Measurements from ENCODE around the gene MAN2A2. TPM values are rescaled to one million over a fixed set of nuclear protein-coding genes. Genes with fewer than 3 reads are reported as not detected.

Gene MAN2A2
- total and polyA plus RNA-seq, 9 of the 15 experiments (the other 6 are each of a cell fraction or from before 2014, with no cell fraction given), result 7.3 to 151 (median 43.4) TPM

DNA sequence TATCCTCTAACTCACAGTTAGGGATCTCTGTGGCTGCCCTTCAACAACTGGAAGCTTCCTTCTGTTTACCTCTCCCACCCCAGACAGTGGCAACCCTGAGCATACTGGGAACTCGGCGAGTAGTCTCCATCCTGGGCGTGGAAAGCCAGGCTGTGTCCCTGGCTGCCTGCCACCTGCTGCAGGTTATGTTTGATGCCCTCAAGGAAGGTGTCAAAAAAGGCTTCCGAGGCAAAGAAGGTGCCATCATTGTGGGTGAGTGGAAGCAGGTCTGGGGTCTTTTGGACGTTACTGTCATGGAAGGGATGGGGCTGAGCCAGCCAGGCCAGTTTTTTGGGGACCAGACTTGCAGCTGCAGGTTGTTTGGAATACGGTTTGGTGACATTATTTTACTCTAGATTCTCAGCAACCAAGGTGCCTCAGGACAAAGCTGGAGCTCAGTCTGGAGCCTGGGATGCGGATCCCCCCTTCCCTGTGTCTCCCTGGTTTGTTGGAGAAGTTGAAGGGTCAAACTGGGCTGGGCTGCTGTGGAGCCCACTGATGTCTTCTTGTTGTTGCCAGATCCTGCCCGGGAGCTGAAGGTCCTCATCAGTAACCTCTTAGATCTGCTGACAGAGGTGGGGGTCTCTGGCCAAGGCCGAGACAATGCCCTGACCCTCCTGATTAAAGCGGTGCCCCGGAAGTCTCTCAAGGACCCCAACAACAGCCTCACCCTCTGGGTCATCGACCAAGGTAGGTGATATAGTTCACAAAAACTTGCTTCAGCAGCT lies 39.4 kb downstream of the MAN2A2 start:
- Histone ChIP-seq H4K20me1 (replicated peaks; ENCODE audit: control insufficient read depth, insufficient read depth, low read length) (0 out of 2 replicates have a peak, but pooled peaks cover 5% of the 10 kb centered on the region), H3K9ac (ENCODE audit: insufficient read depth in 1 of 2, low read depth in 2 of 2, low read length in 2 of 2) (peak overlapping the region in 1 of 2 experiments; percentile 41; a peak in 1 of 4 replicates), H3K27me3 (ENCODE audit: control insufficient read depth in 2 of 2, insufficient read depth in 2 of 2, low read length in 2 of 2) (no peaks in the 10 kb centered on the region), H3K36me3 (ENCODE audit: control insufficient read depth, insufficient read depth, low read length) (peaks cover 84% of the 10 kb centered on the region; the same call in 2 of the 3 replicates), H3K4me2 (ENCODE audit: insufficient read depth, low read length) (no peak overlapping the region), H3K79me2 (ENCODE audit: control insufficient read depth, insufficient read depth, low read length) (peaks cover 2% of the 10 kb centered on the region; the same call in 1 of the 3 replicates), H2AFZ (ENCODE audit: low read depth, low read length) (no peak overlapping the region), H3K4me1 (replicated peaks in 1 of 2; ENCODE audit: control insufficient read depth in 2 of 2, insufficient read depth in 2 of 2, low read length in 2 of 2) (peaks cover 1 to 13% of the 10 kb centered on the region in 2 experiments; a peak in 4 of 5 replicates), H3K9me3 (replicated peaks; ENCODE audit: control insufficient read depth, insufficient read depth, low read depth, low read length) (no peaks in the 10 kb centered on the region), H3K9me1 (ENCODE audit: control insufficient read depth, insufficient read depth, low read length) (no peaks in the 10 kb centered on the region), H3K27ac (ENCODE audit: extremely low read depth, low read depth, low read length) (no peak overlapping the region), H3K4me3 (no peak overlapping the region)
- 92% methylated on average over 12 of the region's 12 CpGs for WGBS (ENCODE audit: insufficient coverage, low coverage, missing lambda C conversion rate)
- ChIA-PET POLR2A (interaction anchor here (0.6 to 2.3 kb wide), 4 partner anchors 11 to 164 kb away, joined by 3 to 9 read pairs (median 4); partner anchors contain the start of gene RCCD1), CTCF (ENCODE audit: low intra/inter-chr PET ratio) (no interaction called here)
- FAIRE-seq, result no peak
- TF ChIP-seq SLC30A9 (CRISPR knock-in tag; IDR thresholded peaks at IDR 0.05) (no peak), HOMEZ (CRISPR knock-in tag; IDR thresholded peaks at IDR 0.05) (no peak), ZHX1 (conservative IDR thresholded peaks at IDR 0.05; ENCODE audit: low read length) (no peak), ZNF316 (IDR thresholded peaks at IDR 0.05) (no peak), ARID2 (IDR thresholded peaks at IDR 0.05) (no peak), NR1H2 (CRISPR knock-in tag; IDR thresholded peaks at IDR 0.05) (no peak), TCFL5 (CRISPR knock-in tag; conservative IDR thresholded peaks at IDR 0.05) (no peak)
- TF ChIP-seq, protein P1, sequence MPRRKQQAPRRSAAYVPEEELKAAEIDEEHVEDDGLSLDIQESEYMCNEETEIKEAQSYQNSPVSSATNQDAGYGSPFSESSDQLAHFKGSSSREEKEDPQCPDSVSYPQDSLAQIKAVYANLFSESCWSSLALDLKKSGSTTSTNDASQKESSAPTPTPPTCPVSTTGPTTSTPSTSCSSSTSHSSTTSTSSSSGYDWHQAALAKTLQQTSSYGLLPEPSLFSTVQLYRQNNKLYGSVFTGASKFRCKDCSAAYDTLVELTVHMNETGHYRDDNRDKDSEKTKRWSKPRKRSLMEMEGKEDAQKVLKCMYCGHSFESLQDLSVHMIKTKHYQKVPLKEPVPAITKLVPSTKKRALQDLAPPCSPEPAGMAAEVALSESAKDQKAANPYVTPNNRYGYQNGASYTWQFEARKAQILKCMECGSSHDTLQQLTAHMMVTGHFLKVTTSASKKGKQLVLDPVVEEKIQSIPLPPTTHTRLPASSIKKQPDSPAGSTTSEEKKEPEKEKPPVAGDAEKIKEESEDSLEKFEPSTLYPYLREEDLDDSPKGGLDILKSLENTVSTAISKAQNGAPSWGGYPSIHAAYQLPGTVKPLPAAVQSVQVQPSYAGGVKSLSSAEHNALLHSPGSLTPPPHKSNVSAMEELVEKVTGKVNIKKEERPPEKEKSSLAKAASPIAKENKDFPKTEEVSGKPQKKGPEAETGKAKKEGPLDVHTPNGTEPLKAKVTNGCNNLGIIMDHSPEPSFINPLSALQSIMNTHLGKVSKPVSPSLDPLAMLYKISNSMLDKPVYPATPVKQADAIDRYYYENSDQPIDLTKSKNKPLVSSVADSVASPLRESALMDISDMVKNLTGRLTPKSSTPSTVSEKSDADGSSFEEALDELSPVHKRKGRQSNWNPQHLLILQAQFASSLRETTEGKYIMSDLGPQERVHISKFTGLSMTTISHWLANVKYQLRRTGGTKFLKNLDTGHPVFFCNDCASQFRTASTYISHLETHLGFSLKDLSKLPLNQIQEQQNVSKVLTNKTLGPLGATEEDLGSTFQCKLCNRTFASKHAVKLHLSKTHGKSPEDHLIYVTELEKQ (CRISPR knock-in tag; IDR thresholded peaks at IDR 0.05), result no peak
- DNase-seq (ENCODE audit: extremely low read depth in 1 of 4, low spot score in 3 of 4), result no peak
- in situ Hi-C loops (cut with MboI), result no loop called here
- BruUV-seq (replicated peaks), result no TSS peak
- ATAC-seq, result no peak
- intact Hi-C loops (cut with micrococcal nuclease), result no loop called here
